H9 (cell line): ENCODE data around the gene SEPTIN3. TPM values are rescaled to one million over a fixed set of nuclear protein-coding genes. Genes with fewer than 3 reads are reported as not detected.

Experiments used
- DNase-seq: peaks from one replicate; pipeline ENCODE4 v3.0.0-alpha.2; 2017
- H2AFZ ChIP-seq: one replicate; pipeline ENCODE4 v1.6.1; 2013; ENCODE audit warnings: mild to moderate bottlenecking, low read length, control low read depth, moderate library complexity
- H2AK5ac ChIP-seq: 2 replicates; pipeline ENCODE4 v1.6.1; 2013; ENCODE audit warnings: low read length, control low read depth, mixed read lengths; ENCODE audit not compliant: insufficient read length
- H2BK120ac ChIP-seq: one replicate; pipeline ENCODE4 v1.6.1; 2013; ENCODE audit warnings: low read depth, mild to moderate bottlenecking, low read length, control low read depth, inconsistent platforms; ENCODE audit not compliant: poor library complexity, severe bottlenecking
- H2BK12ac ChIP-seq: 2 replicates; pipeline ENCODE4 v1.6.1; 2013; ENCODE audit warnings: low read length, control low read depth, mixed read lengths, low read depth; ENCODE audit not compliant: insufficient read length
- H2BK15ac ChIP-seq: 2 replicates; pipeline ENCODE4 v1.6.1; 2013; ENCODE audit warnings: low read depth, low read length, control low read depth
- H2BK20ac ChIP-seq: one replicate; pipeline ENCODE4 v1.6.1; 2013; ENCODE audit warnings: low read depth, mild to moderate bottlenecking, low read length, control low read depth, inconsistent platforms; ENCODE audit not compliant: poor library complexity, severe bottlenecking
- H2BK5ac ChIP-seq: 2 replicates; pipeline ENCODE4 v1.6.1; 2013; ENCODE audit warnings: low read length, control low read depth, mixed read lengths; ENCODE audit not compliant: insufficient read length
- H3K14ac ChIP-seq: 2 replicates; pipeline ENCODE4 v1.6.1; 2013; ENCODE audit warnings: low read length, control low read depth; ENCODE audit not compliant: insufficient read depth
- H3K18ac ChIP-seq: 2 replicates; pipeline ENCODE4 v1.6.1; 2013; ENCODE audit warnings: low read depth, mild to moderate bottlenecking, mixed read lengths, low read length, control low read depth; ENCODE audit not compliant: insufficient read length
- H3K23ac ChIP-seq: 2 replicates; pipeline ENCODE4 v1.6.1; 2013; ENCODE audit warnings: low read length, control low read depth, mixed read lengths, low read depth; ENCODE audit not compliant: insufficient read length
- H3K23me2 ChIP-seq: 2 replicates; pipeline ENCODE4 v1.6.1; 2013; ENCODE audit warnings: low read depth, mild to moderate bottlenecking, mixed read lengths, low read length, control low read depth; ENCODE audit not compliant: insufficient read length, poor library complexity, severe bottlenecking
- H3K27ac ChIP-seq: 2 replicates; pipeline ENCODE4 v1.5.1; 2013; ENCODE audit warnings: low read length, control low read depth, mixed read lengths, low read depth; ENCODE audit not compliant: insufficient read length
- H3K27me3 ChIP-seq: 2 replicates; pipeline ENCODE4 v1.6.1; 2013; ENCODE audit warnings: low read length, control low read depth, inconsistent platforms; ENCODE audit not compliant: insufficient read depth
- H3K4ac ChIP-seq: 2 replicates; pipeline ENCODE4 v1.6.1; 2013; ENCODE audit warnings: low read depth, mild to moderate bottlenecking, control low read depth, inconsistent platforms, low read length, moderate library complexity
- H3K4me1 ChIP-seq: 2 replicates; pipeline ENCODE4 v1.6.1; 2013; ENCODE audit warnings: low read length, control low read depth, inconsistent platforms; ENCODE audit not compliant: insufficient read depth
- H3K4me2 ChIP-seq: 2 replicates; pipeline ENCODE4 v1.6.1; 2013; ENCODE audit warnings: low read length, control low read depth, mixed read lengths; ENCODE audit not compliant: insufficient read length, insufficient read depth
- H3K56ac ChIP-seq: 2 replicates; pipeline ENCODE4 v1.6.1; 2013; ENCODE audit warnings: low read depth, mild to moderate bottlenecking, mixed read lengths, low read length, control low read depth; ENCODE audit not compliant: insufficient read length
- H3K79me1 ChIP-seq: 2 replicates; pipeline ENCODE4 v1.6.1; 2013; ENCODE audit warnings: low read depth, mild to moderate bottlenecking, moderate library complexity, low read length, control low read depth, inconsistent platforms; ENCODE audit not compliant: insufficient read depth, poor library complexity, severe bottlenecking
- H3K79me2 ChIP-seq: 2 replicates; pipeline ENCODE4 v1.6.1; 2013; ENCODE audit warnings: low read length, control low read depth, inconsistent platforms; ENCODE audit not compliant: insufficient read depth
- H3K9ac ChIP-seq: 2 replicates; pipeline ENCODE4 v1.6.1; 2013; ENCODE audit warnings: low read length, control low read depth, mixed read lengths; ENCODE audit not compliant: insufficient read length; ENCODE audit errors: extremely low read depth
- H3K9me3 ChIP-seq: one replicate; pipeline ENCODE4 v1.6.1; 2013; ENCODE audit warnings: low read depth, low read length, inconsistent platforms; ENCODE audit not compliant: control insufficient read depth
- H3T11ph ChIP-seq: one replicate; pipeline ENCODE4 v1.6.1; 2013; ENCODE audit warnings: mild to moderate bottlenecking, low read length, control low read depth, inconsistent platforms
- H4K20me1 ChIP-seq: one replicate; pipeline ENCODE4 v1.6.1; 2013; ENCODE audit not compliant: control insufficient read depth, insufficient read length, insufficient read depth
- H4K5ac ChIP-seq: 2 replicates; pipeline ENCODE4 v1.6.1; 2013; ENCODE audit warnings: low read depth, mild to moderate bottlenecking, mixed read lengths, low read length, control low read depth; ENCODE audit not compliant: insufficient read length
- H4K8ac ChIP-seq: replicated peaks from 2 replicates; pipeline ENCODE4 v1.6.1; 2013; ENCODE audit warnings: low read length, control low read depth, mixed read lengths, low read depth; ENCODE audit not compliant: insufficient read length
- H4K91ac ChIP-seq: 2 replicates; pipeline ENCODE4 v1.6.1; 2013; ENCODE audit warnings: low read depth, mild to moderate bottlenecking, moderate library complexity, mixed read lengths, low read length, control low read depth; ENCODE audit not compliant: insufficient read length
- H3K27ac Mint-ChIP-seq, 3 experiments: 2 replicates in 2 of 3; 3 replicates in 1 of 3; pipeline ENCODE4 v1.8.0; 2020 to 2021; ENCODE audit warnings: mixed read lengths in 3 of 3, mild to moderate bottlenecking in 1 of 3, moderate library complexity in 1 of 3
- H3K27me3 Mint-ChIP-seq: 2 replicates; pipeline ENCODE4 v1.8.0; 2021; ENCODE audit warnings: low read depth, mild to moderate bottlenecking, moderate library complexity, mixed read lengths
- H3K36me3 Mint-ChIP-seq, 3 experiments: 2 replicates in 2 of 3; 3 replicates in 1 of 3; pipeline ENCODE4 v1.8.0; 2020 to 2021; ENCODE audit warnings: low read depth in 3 of 3, mixed read lengths in 3 of 3; ENCODE audit not compliant: insufficient read depth in 1 of 3
- H3K4me1 Mint-ChIP-seq, 2 experiments: 2 replicates each; pipeline ENCODE4 v1.8.0; 2020; ENCODE audit warnings: mixed read lengths in 2 of 2
- H3K4me3 Mint-ChIP-seq, 2 experiments: 2 replicates in 1 of 2; 3 replicates in 1 of 2; pipeline ENCODE4 v1.8.0; 2020 to 2021; ENCODE audit warnings: mild to moderate bottlenecking in 2 of 2, mixed read lengths in 2 of 2, moderate library complexity in 1 of 2
- H3K9me3 Mint-ChIP-seq, 2 experiments: 2 replicates in 1 of 2; 3 replicates in 1 of 2; pipeline ENCODE4 v1.8.0; 2020; ENCODE audit warnings: mild to moderate bottlenecking in 2 of 2, mixed read lengths in 2 of 2, moderate library complexity in 1 of 2
- WGBS: extraction: QIAGEN DNeasy Blood & Tissue Kit; methylation state at CpG from one replicate; pipeline ENCODE4 v1.1.7; 2013; ENCODE audit warnings: missing lambda C conversion rate, low lambda C conversion rate, mixed read lengths; ENCODE audit not compliant: insufficient read length; ENCODE audit errors: extremely low coverage; 5-methylcytosine and 5-hydroxymethylcytosine counted together
- total RNA-seq: library from RNA; stranded (reverse); gene quantifications from 2 replicates; pipeline ENCODE4 v1.2.1, GENCODE V29; 2021
- TF ChIP-seq, protein P1 (sequence below): fragments of 200-600 bp; sonication (generic); conservative IDR thresholded peaks from 3 replicates; pipeline ENCODE4 v1.8.0; 2021; ENCODE audit warnings: antibody characterized with exemption, mild to moderate bottlenecking

The SEPTIN3 gene
- total RNA-seq, 1 experiment from 2014 or later, result 33.3 TPM

DNA sequence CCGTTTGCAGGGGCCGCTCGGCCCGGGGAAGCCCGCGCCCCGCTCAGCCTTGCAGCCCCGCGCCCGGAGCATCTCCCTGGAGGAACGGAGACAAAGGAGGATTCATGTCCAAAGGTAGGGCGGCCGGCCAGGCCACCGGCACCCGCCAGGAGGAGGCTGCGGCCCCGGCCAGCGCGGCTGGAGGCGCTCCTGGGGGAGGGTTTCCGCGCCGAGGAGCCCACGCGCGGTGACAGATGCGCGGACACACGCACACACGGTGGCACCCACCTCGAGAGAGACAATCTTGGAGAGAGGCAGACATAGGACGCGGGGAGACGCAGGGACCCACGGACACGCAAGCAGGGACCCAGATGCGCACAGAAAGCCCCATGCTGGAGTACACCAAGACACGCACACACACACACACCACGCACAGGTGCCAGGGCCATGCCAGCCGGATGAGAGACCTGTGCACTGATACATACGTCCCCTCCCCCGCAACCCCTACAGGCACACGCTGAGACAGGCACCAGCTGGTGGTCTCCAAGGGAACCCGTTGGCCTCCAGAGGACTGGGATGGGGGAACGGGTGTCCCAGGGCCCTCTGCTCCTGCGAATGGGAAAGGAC lies 7.8 kb downstream of the SEPTIN3 start:
- no peaks in the 10 kb centered on the region for H3K9me3 ChIP-seq
- no peak overlapping the region for H3K27ac ChIP-seq
- H3K79me2 ChIP-seq, result no peaks in the 10 kb centered on the region
- no peak overlapping the region for H2BK5ac ChIP-seq
- peak overlapping the region; percentile 87 for H3K4me2 ChIP-seq
- H2BK20ac ChIP-seq, result no peak overlapping the region
- Mint-ChIP-seq H3K36me3 (peaks cover 3 to 7% (median 7%) of the 10 kb centered on the region in 3 experiments; a peak in 6 of 7 replicates), H3K27ac (no peak overlapping the region), H3K4me3 (peak overlapping the region; percentile 65 to 81), H3K4me1 (peaks cover 25 to 26% of the 10 kb centered on the region in 2 experiments), H3K27me3 (peaks cover 68% of the 10 kb centered on the region), H3K9me3 (no peaks in the 10 kb centered on the region; a peak in 2 of 5 replicates)
- no peak overlapping the region for H3T11ph ChIP-seq
- H3K79me1 ChIP-seq, result no peaks in the 10 kb centered on the region
- DNase-seq, result no peak
- H3K23me2 ChIP-seq, result peaks cover 11% of the 10 kb centered on the region
- no peak overlapping the region for H2BK120ac ChIP-seq
- no peak overlapping the region for H2AFZ ChIP-seq
- H3K4me1 ChIP-seq, result peaks cover 4% of the 10 kb centered on the region
- no peak overlapping the region for H2BK12ac ChIP-seq
- no peak overlapping the region for H4K91ac ChIP-seq
- no peak overlapping the region for H3K4ac ChIP-seq
- WGBS, result no CpG with 5 or more reads among the region's 46 CpGs
- no peak overlapping the region for H4K5ac ChIP-seq
- no peak overlapping the region for H2AK5ac ChIP-seq
- no peak overlapping the region for H3K56ac ChIP-seq
- no peak overlapping the region for H2BK15ac ChIP-seq
- peak overlapping the region; percentile 59 for H3K9ac ChIP-seq
- no peak overlapping the region for H4K8ac ChIP-seq
- peak overlapping the region; percentile 85 for H3K18ac ChIP-seq
- H4K20me1 ChIP-seq, result no peaks in the 10 kb centered on the region
- no peak overlapping the region for H3K23ac ChIP-seq
- H3K27me3 ChIP-seq, result peaks cover 18% of the 10 kb centered on the region
- TF ChIP-seq, protein P1, sequence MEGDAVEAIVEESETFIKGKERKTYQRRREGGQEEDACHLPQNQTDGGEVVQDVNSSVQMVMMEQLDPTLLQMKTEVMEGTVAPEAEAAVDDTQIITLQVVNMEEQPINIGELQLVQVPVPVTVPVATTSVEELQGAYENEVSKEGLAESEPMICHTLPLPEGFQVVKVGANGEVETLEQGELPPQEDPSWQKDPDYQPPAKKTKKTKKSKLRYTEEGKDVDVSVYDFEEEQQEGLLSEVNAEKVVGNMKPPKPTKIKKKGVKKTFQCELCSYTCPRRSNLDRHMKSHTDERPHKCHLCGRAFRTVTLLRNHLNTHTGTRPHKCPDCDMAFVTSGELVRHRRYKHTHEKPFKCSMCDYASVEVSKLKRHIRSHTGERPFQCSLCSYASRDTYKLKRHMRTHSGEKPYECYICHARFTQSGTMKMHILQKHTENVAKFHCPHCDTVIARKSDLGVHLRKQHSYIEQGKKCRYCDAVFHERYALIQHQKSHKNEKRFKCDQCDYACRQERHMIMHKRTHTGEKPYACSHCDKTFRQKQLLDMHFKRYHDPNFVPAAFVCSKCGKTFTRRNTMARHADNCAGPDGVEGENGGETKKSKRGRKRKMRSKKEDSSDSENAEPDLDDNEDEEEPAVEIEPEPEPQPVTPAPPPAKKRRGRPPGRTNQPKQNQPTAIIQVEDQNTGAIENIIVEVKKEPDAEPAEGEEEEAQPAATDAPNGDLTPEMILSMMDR, result no peak
- peak overlapping the region; percentile 66 for H3K14ac ChIP-seq
